SHP77 treated with DMSO at 0.1 percent for 48 hours (cell line): ENCODE measurements around the gene CEBPB.

Source experiments
- DNase-seq: peaks from one replicate; lab custom pipeline; 2025; lab: John Stamatoyannopoulos, UW

The CEBPB gene

GRCh38 chr20:50213531-50214106 lies 23.0 kb downstream of the CEBPB start:
- DNase-seq: no peak

GRCh38 chr20:50214226-50215024 lies 23.8 kb downstream of the CEBPB start:
- DNase-seq: no peak

GRCh38 chr20:50215101-50215690 lies 24.6 kb downstream of the CEBPB start:
- no peak for DNase-seq

GRCh38 chr20:50215926-50216325 lies 25.3 kb downstream of the CEBPB start:
- no peak for DNase-seq

- no peak for DNase-seq
Observed at GRCh38 chr20:50216543-50217206, 26.0 kb downstream of the CEBPB start.

- no peak for DNase-seq
Observed at GRCh38 chr20:50217207-50217949, 26.7 kb downstream of the CEBPB start.

- no peak for DNase-seq
Observed at GRCh38 chr20:50218987-50219435, 28.4 kb downstream of the CEBPB start.

GRCh38 chr20:50219600-50219999 lies 29.0 kb downstream of the CEBPB start:
- DNase-seq: no peak

GRCh38 chr20:50220093-50220893 lies 29.7 kb downstream of the CEBPB start:
- no peak for DNase-seq

GRCh38 chr20:50220894-50221365 lies 30.3 kb downstream of the CEBPB start:
- no peak for DNase-seq

GRCh38 chr20:50221501-50222308 lies 31.1 kb downstream of the CEBPB start:
- DNase-seq: no peak

- no peak for DNase-seq
Observed at GRCh38 chr20:50222309-50223038, 31.8 kb downstream of the CEBPB start.

GRCh38 chr20:50223039-50224005 lies 32.7 kb downstream of the CEBPB start:
- no peak for DNase-seq

GRCh38 chr20:50224052-50224451 lies 33.4 kb downstream of the CEBPB start:
- no peak for DNase-seq

GRCh38 chr20:50224531-50225255 lies 34.1 kb downstream of the CEBPB start:
- DNase-seq: no peak

- DNase-seq: no peak
Observed at GRCh38 chr20:50226093-50226974, 35.7 kb downstream of the CEBPB start.

GRCh38 chr20:50227506-50227905 lies 36.9 kb downstream of the CEBPB start:
- no peak for DNase-seq
